NCI-H226 (cell line): ENCODE data around the gene POLR3A.
"Not testable (repeated sequence)": the region's sequence is repeated elsewhere in the genome, so short reads cannot be mapped to it uniquely, and the experiment has no call there.

Source experiments
- DNase-seq: peaks from one replicate; pipeline ENCODE4 v3.0.0-alpha.2; 2015

Gene POLR3A

GRCh38 chr10:78015546-78015945, 13.8 kb downstream of the POLR3A start:
- DNase-seq = no peak

GRCh38 chr10:78013564-78013963, 15.8 kb downstream of the POLR3A start:
- no peak for DNase-seq

GRCh38 chr10:78011065-78011464, 18.2 kb downstream of the POLR3A start:
- DNase-seq = no peak

GRCh38 chr10:78010278-78010677, 19.0 kb downstream of the POLR3A start:
- DNase-seq = no peak

GRCh38 chr10:78009662-78010061, 19.7 kb downstream of the POLR3A start:
- DNase-seq = no peak

GRCh38 chr10:78007172-78007571, 22.1 kb downstream of the POLR3A start:
- no peak for DNase-seq

- no peak for DNase-seq
Observed at GRCh38 chr10:78004215-78005026, 24.9 kb downstream of the POLR3A start.

GRCh38 chr10:78002541-78003288, 26.6 kb downstream of the POLR3A start:
- DNase-seq = no peak

GRCh38 chr10:78000956-78001472, 28.3 kb downstream of the POLR3A start:
- no peak for DNase-seq

- no peak for DNase-seq
Observed at GRCh38 chr10:78000206-78000605, 29.1 kb downstream of the POLR3A start.

GRCh38 chr10:77998780-77999179, 30.5 kb downstream of the POLR3A start:
- DNase-seq = not testable (repeated sequence)

- no peak for DNase-seq
Observed at GRCh38 chr10:77993620-77994019, 35.7 kb downstream of the POLR3A start.

- DNase-seq = no peak
Observed at GRCh38 chr10:77989081-77989724, 40.1 kb downstream of the POLR3A start.

GRCh38 chr10:77987671-77988255, 41.6 kb downstream of the POLR3A start:
- DNase-seq = no peak

- DNase-seq = no peak
Observed at GRCh38 chr10:77984986-77985385, 44.3 kb downstream of the POLR3A start.

- DNase-seq = no peak
Observed at GRCh38 chr10:77983384-77984341, 45.7 kb downstream of the POLR3A start.

- no peak for DNase-seq
Observed at GRCh38 chr10:77981281-77981680, 48.0 kb downstream of the POLR3A start.

GRCh38 chr10:77979221-77979620, 50.1 kb downstream of the POLR3A start:
- DNase-seq = no peak

- no peak for DNase-seq
Observed at GRCh38 chr10:77978360-77978759, 51.0 kb downstream of the POLR3A start.

GRCh38 chr10:77977934-77978333, 51.4 kb downstream of the POLR3A start:
- no peak for DNase-seq

GRCh38 chr10:77977016-77977415, 52.3 kb downstream of the POLR3A start:
- DNase-seq = no peak
